ENCODE data around the gene TNFRSF1A.
"Not testable (repeated sequence)": the region's sequence is repeated elsewhere in the genome, so short reads cannot be mapped to it uniquely, and the experiment has no call there.

TNFRSF1A gene

DNA sequence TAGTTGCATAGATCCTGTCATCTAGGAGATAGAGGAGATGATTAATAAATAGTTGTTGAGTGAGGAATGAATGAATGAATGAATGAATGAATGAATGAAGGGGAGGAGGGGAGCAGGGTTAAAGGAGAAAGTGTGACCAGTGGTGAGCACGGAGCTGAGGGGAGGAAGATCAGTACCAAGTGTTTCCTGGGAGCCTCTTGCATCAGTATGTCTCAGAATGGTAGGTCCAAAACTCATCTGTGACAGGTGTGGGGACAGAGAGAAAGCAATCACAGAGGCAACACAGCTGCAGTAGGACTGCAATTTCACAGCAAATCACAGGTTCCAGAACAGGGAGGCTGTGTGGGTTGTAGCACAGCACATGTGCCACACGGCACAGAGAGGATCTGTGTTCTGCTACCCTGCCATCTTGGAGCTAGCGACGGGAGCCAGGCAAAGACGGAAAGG lies 14.5 kb upstream of the TNFRSF1A start:
- no peak for DNase-seq (ENCODE audit: low read depth)

DNA sequence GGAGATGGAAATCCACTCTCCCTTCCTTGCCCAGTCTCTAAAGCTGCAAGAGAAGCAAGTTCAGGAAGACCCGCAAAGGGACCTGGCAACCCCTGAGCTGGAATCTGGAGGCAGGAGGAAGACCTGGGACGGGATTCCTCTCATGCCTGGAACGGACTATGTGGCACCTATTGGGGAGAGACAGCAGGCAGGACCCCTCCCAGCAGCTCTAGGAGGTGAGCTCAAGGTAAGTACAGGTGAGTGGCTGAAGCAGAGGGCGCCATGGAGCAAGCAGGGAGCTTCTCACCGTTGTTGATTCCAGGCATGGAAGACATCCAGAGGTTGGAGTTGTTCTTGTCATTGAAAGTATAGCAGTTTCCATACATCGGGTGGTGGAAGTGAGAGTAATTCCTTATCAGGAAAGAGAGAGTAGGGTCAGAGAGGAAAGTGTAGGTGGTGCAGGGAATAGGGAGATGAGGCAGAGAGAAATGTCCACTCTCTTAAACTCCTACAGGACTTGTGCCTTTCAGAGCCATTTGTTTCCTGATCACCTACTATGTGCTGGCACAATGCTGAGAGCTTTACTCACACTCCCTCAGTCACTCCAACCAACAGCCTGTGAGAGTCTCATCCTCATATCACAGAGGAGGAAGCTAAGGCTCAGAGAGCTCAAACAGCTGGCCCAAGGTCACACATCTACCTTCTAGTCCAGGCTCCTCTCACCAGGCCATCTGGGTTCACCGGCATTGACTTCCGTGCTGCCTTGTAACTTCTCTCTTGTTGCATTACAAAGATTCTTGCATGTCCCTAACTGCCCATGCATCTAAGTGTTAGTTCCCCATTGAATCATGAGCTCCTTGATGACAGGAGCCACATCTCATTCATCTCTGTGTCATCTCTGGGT lies 13.9 kb upstream of the TNFRSF1A start:
- no peak for DNase-seq (ENCODE audit: low read depth)

DNA sequence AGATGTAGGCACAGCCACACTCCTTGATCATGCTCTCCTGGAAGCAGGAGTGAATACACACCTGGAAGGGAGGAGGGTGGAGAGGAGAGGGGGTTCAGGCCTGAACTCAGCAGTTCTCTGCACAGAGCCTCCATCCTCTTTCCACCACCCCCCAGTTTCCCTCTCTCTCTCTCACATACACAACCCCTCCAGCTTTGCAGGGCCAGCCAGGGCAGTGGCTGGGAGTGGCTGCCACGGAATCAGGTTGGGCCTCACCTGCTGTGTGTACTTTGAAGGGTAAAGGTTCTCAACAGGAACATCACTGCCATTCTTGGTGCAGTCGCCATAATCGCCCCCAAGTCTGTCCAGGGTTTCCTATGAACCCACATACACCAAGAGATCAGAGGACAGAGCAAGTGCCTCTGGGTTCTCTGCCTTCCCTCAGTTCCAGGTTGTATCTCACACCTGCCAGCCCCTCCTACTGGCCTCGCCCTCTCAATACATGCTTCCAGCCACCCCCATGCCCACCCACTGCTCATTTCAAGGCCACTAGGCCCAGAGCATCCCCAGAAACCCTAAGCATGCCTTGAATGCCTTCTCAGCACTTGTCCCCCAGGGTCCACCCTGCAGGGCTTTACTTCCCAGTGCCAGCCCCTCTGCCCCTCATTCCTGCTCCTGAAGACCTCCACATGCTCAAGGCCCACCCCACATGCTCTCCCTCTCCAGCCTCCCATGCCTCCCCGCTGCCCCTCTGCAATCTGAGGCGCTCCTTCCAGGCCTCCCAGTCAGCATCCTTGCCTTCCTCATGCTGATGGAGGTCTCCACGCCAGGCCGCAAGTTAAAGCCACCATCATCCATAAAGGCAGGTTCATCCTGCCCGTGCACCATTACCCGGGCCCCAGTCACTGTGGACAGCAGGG lies 12.9 kb upstream of the TNFRSF1A start:
- no peak for DNase-seq (ENCODE audit: low read depth)

DNA sequence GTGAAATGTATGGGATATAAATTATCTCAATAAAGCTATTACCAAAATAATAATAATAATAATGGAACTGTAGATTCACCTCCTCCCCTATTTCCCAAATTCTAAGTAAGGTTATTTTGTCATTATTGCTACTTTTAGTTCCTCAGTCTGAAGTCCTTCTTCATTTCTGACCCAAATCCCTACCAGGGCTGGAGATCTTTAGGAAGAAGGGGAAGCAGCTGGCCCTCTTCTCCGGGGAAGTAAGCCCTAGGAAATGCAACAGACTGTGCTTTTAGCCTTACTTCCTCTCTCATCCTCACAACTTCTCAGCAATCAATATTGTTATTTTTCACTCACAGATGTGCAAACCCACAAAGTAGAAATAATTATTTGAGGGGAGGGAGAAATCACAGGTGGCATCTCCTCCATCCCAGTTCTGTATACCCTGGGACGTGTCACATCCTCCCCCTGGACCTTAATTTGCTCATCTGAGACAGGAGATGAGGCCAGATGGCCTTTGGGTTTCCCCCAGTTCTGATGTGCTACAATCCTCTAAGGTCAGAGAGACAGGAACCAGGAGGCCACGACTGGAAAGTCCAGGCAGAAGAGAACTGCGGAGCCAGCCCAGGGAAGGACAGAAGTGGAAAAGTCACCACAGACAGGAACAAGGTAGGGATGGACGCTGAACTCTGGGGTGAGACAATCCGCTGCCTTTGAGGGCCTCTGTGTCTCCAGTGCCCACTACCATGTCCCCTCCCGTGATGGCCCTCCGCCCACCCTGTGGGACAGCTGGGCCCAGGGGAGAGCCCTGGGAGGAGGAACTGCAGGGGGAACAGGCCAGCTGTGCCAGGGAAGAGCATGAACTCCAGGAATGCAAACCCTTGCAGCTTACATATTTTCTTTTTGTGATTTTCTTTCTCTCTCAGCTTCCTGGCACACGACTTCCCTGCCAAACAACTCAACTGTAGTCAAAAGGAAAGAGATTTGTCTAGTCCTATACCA lies 10.6 kb upstream of the TNFRSF1A start:
- peak; percentile 22 for DNase-seq (ENCODE audit: low read depth)

DNA sequence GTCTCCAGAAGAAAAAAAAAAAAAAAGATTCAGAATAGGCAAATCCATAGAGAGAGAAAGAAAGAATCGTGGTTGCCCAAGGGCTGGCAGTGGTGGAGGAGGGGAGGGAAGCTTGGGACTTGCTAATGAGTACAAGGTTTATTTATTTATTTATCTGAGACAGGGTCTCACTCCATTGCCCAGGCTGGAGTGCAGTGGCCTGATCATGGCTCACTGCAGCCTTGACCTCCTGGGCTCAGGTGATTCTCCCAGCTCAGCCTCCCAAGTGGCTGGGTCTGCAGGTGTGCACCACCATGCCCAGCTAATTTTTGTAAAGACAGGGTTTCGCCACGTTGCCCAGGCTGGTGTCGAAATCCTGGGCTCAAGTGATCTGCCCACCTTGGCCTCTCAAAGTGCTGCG lies 9.7 kb upstream of the TNFRSF1A start:
- no peak for DNase-seq (ENCODE audit: low read depth)

DNA sequence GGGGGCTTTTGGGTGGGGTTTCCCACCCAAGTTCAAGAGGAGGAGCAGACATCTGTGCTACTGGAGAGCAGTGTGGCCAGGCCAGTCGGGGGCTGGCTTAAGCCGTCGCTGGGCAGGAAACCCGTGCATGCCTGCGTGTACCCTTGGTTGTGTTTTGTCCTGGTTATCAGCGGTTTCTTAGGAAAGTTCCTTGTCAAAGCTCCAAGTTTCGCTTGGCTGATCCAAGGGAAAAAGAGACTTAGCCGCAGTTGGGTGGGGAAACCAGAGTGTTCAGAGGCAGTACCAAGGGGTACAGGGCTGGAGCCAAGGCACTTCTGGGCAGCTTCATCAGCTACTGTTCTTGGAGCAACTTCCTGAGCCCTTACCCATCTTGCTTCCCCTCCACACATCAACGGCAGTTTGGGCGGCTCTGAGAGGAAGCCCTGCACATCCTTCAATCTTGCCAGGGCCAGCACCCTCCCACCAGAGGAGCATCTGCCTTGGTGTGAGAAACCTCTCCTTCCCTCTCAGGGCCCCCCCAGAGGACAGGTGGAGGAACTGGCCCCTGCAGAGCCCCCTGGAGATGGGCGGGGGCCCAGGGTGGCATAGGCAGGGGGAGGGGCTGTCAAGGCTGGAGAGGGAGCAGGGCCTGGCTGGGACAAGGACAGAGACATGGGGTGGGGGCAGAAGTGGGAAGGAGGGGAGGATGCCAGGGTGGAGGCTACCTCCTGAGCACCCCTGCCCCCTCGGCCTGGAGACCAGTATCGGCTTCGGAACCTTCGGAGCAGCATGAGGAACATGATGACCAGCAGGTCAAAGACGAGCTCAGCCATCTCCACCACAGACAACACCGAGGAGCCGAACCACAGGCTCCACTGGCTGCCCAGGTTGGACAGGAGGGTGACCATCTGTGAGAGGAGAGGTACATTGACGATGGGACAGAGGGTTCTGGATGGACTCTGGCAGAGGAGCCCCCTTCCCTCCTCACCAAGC lies 5.8 kb upstream of the TNFRSF1A start:
- peak; percentile 51 for DNase-seq (ENCODE audit: low read depth)

DNA sequence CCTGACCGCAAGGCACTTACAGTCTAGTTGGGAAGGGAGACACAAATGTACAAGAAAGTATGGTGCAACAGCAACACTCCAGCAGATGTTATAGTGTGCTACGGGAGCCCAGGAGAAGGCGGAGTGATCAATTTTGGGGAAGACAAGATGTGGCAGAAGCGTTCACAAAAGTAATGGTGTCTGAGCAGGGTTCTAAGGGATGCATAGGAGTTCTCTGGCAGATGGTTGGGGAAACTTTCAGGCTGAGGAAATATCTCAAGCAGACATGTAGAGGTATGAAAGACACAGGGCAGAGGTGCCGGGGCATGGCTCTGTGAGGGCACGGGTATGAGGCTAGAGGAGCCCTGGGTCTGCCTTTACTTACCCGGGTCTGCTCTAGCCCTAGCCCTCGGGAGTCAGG lies 5.1 kb upstream of the TNFRSF1A start:
- no peak for DNase-seq (ENCODE audit: low read depth)

DNA sequence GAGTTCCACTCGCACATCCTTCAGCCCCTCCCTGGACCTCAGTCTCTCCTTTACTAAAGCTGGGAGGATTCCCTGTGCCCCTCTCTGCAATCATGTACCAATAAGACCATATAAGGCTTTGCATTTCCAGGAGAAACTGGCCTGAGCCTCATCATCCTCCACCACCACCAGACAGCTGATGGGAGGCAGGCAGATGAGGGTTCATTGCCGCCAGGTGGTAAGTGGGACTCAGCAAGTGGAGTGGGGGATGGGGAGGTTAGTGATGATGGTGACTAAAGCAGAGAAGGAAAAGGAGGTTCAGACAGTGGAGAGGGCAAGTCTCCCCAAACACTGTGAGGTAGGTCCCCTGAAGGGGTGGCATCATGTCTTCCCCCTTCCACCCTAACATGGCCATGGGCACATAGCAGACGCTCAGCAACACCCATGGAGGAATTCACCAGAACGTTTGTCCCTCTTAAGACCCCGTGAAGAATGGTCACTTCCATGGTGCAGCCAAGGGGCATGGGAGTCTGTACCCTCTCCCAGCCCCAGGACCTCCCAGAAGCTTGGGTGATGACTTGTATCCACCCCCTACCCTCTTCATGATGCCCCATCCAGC lies 4.5 kb upstream of the TNFRSF1A start:
- no peak for DNase-seq (ENCODE audit: low read depth)

DNA sequence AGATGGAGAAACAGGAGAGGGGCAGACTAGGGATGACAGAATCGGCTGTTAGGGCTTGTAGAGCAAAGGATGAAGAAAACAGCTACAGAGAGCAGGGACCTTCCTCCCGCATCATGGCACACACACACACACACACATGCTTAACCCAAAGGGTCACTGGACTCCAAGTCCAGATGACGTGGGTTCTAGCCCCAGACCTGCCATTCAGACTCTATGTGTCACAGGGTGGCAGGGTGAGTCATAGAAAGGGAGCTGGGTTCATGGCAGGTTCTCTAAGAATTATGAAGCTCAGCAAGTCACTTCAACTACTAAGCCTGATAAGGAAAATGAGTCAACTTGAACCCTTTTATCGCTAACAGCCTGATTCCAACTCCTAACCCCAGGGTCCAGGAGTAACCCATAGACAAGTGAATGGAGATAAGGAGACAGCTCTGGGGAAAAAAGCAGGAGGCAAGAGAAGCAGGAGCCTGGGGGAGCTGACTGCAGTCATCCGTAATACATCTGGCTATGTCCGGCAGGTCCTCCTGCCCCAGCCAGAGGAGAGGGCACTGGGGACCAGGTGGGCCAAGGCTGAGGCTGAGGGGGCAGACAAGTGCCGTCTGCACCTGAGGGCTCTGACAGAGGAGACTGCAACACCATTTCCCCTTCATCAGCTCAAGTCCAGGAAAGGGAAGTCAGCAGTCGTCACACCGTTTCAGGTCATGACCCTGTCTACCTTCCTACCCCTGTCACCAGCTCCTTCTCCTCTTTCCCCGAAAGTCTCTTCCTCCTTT lies 3.6 kb upstream of the TNFRSF1A start:
- DNase-seq (ENCODE audit: low read depth): peak; percentile 96

DNA sequence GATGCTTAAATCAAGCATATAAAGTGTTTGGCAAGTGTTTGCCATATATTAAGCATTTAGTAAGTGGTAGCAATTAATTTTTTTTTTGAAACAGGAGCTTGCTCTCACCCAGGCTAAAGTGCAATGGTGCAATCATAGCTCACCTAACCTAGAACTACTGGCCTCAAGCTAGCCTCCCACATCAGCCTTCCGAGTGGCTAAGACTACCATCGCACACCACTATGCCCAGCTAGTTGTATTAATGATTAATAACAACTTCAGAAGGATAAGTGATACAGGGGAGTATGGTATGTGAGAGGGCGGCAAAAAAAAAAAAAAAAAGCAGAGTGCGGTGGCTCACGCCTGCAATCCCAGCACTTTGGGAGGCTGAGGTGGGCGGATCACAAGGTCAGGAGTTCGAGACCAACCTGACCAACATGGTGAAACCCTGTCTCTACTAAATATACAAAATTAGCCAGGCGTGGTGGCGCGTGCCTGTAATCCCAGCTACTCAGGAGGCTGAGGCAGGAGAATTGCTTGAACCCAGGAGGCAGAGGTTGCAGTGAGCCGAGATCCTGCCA lies 2.3 kb upstream of the TNFRSF1A start:
- not testable (repeated sequence) for DNase-seq (ENCODE audit: low read depth)

DNA sequence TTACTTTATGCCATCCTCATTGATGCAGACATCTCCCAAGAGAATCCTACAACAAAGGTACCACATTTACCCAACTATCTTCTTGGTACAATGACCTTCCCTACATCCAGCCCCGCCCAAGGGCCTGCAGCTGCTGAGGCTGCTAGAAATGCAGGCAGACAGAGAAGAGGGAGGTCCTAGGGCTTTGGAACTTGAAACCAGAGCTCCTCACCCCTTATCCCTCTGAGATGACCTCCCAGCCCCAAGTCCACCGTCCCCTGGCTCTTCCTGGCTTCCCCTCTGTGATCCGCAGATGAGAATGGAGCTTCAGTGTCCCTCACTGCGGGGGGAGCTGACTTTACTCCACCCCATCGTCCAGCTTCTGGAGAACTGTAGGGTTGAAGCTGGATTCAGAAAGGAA lies 1.6 kb upstream of the TNFRSF1A start:
- DNase-seq (ENCODE audit: low read depth): no peak

DNA sequence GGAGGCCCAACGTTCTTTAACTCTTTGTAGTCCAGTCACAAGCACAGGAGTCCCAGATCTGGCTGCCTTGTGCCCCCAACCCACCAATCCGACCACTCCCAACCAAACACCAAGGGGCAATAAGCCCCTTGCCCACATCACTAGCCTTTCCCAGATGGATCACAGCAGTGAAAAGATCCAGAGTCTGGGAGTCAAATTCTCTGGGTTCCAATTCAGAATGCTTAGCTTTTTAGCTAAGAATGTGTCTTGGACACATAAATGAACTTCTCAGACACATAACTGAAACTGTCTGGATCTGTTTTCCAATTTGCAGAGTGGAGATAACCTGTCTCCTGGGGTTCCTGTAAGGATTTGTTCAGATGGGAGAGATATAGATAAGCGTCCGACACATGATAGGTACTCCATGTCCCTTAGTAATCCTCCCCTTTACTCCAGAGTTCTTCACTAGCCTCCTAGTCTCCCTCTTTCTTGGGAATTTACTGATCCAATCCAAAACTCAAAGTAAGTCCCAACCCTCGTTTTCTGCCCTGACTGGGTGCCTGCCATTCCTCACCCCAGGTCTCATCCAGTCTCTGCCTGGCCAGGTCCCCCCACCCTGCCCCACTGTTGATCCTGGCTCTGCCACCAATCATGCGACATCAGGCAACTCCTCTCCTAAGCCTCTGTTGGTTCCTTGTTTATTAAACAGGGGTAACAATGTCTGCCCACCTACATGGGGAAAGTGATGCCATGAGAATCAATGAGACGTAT lies 439 bp upstream of the TNFRSF1A start:
- DNase-seq (ENCODE audit: low read depth): no peak

DNA sequence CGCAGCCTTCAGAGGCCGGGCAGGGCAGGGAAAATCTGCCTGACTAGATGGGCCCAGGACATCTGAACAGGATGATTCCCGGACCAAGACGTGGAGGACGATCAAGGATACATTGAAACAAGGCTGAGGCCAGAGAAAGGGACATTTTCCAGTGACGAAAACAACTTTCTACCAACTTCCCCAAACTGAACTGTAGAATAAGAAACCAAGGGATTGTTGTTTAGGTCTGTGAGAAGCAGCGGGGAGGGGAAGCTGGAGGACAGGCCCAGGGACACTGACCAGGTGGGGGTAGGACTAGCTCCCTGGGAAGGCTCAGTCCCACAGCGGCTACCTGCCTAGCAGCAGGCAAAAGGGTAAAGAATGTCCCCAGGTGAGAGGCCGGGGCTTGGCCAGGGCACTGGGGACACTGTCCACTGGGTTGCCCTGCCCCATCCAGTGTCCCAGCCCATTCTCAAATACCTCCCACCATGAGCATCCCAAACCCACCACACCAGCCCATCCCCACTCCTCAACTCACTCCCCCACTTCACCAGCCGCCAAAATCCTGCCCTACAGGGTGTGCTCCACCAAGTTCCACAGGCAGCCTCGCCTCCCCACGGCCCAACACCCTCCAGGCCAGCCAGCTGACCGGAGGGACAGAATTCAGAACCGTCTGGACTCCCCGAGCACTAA lies 995 bp downstream of the TNFRSF1A start:
- DNase-seq (ENCODE audit: low read depth): no peak

DNA sequence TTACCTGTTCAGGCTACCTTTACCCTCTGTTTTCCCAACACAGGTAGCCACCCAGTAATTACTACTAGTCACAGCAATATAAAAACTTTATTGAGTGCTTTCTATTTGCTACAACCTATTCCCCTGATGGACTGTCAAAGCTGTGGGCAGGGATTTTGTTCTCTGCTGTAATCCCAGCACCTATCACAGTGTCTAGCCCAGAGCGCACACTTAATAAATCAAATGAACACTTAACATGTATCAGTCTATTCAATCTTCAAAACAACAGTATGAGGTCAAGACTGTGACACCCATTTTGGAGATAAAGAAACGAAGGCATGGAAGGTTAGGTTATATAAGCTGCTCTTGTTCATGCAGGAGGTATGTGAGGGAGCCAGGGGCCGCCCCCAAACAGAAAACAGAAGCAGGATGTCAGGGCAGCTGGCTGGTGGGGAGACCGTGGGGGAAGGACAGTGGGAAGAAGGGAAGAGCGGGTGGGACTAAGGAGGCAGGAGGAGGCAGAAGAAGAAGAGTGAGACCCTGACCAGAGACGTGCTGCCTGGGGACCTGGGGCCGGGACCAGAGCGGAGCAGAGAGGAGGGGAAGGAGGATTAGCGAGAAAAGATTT lies 1.7 kb downstream of the TNFRSF1A start:
- peak; percentile 91 for DNase-seq (ENCODE audit: low read depth)

DNA sequence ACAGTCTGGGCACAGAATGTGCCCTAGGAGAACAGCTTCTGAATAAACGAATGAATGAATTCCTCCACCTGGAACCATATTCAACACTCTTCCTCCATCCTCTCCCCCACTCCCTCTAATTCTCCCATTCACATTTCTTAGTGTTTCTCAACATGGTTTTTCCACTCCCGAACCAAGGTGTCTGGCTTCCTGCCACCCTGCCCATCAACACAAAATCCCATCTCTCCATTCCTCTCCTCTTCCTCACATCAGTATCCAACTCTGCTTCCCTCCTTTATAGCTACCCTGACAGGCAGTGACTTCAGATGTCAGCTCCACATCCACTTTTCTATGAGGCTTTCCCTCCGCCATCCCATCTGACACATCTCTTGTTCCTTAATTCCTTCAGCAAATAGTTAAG lies 2.9 kb downstream of the TNFRSF1A start:
- DNase-seq (ENCODE audit: low read depth): no peak

DNA sequence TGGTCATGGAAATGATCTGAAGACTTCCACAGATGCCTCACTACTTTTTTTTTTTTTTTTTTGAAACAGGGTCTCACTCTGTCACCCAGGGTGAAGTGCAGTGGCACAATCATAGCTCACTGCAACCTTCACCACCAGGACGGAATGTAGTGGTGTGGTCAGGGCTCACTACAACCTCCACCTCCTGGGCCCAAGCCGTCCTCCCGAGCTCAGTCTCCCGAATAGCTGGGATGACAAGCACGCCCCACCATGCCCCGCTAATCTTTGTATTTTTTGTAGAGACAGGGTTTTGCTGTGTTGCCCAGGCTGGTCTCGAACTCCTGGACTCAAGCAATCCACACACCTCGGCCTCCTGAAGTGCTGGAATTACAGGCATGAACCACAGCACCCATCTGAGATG lies 3.3 kb downstream of the TNFRSF1A start:
- not testable (repeated sequence) for DNase-seq (ENCODE audit: low read depth)

DNA sequence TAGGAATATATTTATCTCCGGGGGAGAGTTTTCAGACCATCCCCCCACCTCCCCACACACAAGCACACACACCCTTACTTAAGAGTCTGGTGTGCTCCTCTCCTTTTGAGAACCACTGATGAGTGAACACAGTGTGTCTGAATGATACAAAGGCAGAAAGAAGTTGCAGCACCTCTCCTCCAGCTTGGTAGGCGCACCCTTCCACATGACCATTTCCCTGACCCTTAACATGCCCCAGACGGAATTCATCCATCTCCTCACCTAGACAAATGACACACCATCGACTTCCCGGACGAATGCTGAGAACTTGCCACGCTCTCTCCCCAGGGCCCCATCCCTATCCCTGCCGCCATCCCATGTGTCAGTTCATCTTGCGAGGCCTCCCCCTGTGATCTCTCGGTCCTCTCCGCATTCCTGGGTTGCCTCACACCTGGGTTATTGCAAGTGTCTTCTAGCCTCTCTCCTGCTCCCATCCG lies 3.9 kb downstream of the TNFRSF1A start:
- DNase-seq (ENCODE audit: low read depth): no peak

Measured in EH (cell line).